AG08396 (cell line): ENCODE data around the gene GABRG3.
"Not testable (repeated sequence)": the region's sequence is repeated elsewhere in the genome, so short reads cannot be mapped to it uniquely, and the experiment has no call there.

ENCODE experiments used
- DNase-seq: peaks from one replicate; pipeline ENCODE4 v3.0.0; 2012; ENCODE audit warnings: low spot score, mixed read lengths

GABRG3 gene

DNA sequence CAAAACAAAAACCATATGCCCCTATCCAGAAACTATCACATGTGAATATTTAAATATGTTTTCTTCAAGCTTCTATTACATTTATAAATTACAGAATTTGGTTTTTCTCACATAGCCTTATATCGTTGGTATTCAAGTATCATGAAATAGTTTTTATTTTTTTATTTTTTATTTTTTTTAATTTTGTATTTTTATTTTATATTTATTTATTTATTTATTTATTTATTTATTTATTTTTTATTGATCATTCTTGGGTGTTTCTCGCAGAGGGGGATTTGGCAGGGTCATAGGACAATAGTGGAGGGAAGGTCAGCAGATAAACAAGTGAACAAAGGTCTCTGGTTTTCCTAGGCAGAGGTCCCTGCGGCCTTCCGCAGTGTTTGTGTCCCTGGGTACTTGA, 32.0 kb downstream of the GABRG3 start:
- not testable (repeated sequence) for DNase-seq

DNA sequence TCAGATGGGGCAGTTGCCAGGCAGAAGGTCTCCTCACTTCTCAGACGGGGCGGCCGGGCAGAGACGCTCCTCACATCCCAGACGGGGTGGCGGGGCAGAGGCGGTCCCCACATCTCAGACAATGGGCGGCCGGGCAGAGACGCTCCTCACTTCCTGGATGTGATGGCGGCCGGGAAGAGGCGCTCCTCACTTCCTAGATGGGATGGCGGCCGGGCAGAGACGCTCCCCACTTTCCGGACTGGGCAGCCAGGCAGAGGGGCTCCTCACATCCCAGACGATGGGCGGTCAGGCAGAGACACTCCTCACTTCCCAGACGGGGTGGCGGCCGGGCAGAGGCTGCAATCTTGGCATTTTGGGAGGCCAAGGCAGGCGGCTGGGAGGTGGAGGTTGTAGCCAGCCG, 33.2 kb downstream of the GABRG3 start:
- not testable (repeated sequence) for DNase-seq

DNA sequence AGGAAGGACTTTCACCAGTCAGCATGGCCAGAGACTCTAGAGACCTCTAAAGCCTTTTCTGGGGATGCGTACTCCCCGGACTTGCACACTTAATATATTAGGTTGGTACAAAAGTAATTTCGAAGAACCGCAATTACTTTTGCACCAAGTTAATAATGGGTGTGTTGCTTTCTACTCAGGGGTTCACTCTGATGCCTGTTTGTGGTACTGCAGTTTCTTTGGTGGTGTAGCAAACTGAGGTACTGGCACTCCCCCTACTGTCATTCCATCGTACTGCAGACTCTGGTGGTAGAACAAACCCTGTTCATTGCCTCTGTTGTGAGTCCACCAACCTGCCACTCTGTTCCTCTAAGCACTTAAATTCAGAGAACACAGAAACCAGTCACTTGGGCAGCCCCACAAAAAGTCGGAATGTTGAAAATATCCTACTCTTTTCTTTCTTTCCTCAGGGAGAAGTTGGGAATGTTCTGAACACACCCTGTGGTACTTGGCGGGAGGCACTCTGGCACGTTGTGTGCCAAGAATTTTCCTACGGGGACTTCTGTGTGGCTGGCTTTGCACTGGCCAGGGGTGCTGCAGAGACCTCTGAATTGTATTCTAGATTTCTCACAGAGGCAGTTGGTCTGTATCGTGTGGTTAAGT, 46.3 kb downstream of the GABRG3 start:
- peak; percentile 64 for DNase-seq

DNA sequence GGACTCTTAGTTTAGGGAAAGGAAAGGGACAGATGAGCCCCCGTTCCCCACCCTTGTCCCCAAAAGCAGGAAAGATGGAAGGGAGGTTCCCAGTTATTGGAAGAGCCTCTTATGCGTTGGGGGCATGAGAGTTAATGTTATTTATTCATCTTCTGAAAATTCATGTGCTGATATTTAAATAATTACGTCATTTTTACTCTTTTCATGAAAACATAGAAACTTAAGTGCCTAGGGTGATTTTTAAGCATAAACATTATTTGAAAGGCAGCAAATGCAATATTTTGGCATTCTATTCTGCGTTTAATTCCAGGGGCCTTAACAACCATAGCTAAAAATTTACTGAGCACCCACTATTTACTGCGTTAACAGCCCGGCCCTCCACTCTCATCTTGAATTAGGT, 48.7 kb downstream of the GABRG3 start:
- no peak for DNase-seq

DNA sequence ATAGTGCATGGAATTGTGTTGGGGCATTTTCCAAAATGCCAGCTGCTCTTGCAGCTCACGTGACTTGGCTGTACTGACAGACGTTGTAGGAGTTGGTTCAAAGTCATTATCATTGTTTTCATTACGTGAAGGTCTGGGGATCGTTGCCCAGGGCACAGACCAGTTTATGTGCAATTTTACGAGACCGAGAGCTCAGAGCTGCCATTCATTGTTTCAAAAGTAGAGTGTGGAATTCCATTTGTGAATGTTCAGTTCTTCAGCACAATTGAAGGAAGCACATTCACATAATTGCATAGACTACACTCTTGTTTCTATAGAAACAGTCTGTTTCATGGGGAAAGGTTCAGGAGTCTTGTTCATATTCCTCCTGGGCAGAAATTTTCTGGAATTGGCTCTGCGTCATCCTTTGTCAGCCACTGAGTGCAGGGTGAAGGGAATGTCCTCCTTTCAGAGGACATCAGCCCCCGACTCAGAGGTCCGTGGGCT, 54.5 kb downstream of the GABRG3 start:
- no peak for DNase-seq

DNA sequence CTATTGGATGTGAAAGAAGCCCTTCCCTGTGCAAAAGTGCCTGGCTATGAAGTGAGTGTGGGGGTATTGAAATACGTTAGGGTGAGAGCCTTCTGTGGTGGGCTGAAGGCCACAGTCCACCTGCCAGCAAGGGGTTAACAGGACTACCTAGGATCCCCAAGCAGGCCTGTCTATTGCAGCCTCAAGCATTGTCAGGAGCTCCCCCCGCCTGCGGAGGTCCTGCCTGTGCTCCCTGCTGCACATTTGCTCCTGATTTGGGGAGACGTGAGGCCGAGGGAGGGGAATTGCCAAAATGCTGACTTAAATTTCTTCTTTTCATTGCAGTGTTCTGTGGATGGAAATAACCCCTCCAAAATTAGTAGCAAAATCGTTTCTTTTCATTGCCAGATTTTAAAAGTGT, 56.2 kb downstream of the GABRG3 start:
- DNase-seq: no peak

DNA sequence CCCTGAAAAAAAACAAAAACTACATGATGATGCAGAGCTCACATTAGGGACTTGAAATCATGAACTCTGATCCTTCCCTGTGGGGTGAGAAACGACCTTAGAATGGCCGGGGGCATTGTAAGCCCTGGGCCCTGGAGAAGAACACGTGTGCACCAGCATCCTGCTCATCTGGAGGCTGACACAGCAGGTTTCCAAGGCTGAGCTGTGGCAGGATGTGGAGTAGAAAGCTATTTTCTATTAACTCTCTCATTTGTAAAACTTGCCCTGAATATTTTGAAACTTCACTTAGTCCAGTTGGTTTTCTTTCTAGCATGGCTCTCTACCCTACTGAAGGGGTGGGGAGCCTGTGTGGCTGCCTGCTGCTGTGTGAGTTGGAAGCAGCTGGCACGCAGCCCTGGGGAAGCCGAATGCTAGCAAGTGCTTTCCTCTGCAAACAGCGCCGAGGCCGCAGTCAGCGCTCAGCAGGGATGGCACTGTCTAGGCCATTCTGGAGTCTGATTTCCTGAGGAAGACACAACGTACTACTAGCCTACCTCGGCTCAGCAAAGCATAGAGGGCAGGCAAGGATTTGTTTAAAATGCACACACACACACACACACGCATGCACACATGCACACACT, 58.0 kb downstream of the GABRG3 start:
- DNase-seq: no peak

DNA sequence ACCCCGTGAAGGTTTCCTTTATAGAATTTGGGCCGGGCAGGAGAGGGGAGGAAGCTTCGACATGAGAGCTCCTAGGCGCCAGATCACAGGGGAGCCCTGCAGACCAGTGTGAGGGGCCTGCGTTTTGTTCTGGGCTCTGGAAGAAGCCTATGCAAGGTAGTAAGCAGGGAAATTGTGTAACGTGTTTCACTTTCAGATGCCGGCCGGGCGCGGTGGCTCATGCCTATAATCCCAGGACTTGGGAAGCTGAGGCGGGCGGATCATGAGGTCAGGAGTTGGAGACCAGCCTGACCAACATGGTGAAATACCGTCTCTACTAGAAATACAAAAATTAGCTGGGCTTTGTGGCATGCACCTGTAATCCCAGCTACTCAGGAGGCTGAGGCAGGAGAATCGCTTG, 65.2 kb downstream of the GABRG3 start:
- no peak for DNase-seq

DNA sequence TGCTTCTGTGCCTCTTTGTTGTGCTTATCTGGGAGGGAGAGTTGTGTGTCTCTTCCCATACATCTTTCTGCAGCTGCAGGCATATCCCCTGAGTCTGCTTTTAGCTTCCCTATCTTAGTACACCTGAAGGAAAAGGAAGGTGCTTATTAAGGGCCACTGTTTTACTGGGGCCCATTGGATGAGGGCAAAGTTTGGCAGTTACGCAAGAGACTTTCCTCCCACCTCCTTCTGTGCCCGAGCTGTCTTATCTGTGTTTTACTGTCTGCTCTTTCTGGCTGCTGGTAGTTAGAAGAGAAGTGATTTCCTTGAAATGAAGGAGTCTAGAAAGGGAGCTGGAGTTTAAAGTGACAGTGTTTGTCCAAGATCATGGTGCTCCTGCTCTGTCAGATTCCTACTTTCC, 66.5 kb downstream of the GABRG3 start:
- no peak for DNase-seq

DNA sequence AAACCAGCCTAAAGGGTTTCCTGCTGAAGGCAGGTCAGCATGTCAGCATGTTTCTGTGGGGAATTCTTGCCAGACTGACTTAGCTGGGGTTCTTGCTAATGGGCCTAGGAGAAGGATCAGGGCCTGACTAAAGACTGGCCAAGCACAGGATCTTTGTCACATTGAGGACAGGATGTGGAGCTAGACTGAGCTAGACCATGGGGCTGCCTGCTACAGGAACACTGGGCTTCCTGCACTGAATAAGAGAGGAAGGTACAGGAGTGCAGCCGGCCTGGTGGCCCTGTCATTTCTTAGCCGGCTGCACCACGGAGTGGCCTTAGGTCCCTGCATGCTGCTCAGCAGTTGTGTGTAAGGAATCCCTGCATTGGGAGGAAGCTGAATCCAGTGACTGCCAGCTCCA, 68.2 kb downstream of the GABRG3 start:
- DNase-seq: no peak

DNA sequence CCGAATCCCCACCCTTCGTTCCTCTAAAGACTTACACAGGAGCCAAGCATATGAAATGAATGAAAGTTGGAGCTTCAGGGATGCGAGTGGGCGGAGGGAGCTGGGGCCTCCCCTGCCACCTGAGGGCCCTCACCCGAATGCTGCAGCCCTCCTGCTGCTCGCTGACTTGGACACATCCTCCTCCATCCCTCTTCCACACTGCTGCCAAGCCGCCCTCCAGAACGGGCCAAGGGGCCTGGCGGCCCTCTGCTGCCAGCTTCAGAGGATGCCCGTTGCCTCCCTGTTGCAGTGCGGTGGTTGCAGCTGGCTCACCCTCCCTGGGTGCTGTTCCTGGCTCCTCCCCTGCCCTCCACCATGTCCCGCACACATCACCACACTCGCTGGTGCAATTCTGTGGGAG, 71.2 kb downstream of the GABRG3 start:
- DNase-seq: no peak

DNA sequence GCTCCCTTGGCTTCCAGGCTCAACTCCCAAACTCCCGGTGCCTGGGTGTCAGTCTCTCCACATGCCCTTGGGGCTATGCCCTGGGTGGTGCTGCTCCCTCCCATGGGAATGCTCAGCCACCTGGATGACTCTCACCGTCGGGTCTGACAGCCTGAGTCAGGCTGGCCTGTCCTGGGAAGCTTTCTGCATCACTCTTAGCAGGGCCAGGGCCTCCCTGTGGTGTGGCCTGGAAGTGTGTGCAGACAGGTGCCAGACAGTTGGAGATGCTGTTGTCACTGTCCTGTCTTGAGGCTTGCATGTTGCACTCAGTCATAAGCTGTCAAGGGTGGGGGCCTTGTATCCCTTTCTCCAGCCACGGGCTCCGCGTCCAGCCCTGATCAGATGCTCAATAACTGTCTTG, 71.7 kb downstream of the GABRG3 start:
- DNase-seq: no peak

DNA sequence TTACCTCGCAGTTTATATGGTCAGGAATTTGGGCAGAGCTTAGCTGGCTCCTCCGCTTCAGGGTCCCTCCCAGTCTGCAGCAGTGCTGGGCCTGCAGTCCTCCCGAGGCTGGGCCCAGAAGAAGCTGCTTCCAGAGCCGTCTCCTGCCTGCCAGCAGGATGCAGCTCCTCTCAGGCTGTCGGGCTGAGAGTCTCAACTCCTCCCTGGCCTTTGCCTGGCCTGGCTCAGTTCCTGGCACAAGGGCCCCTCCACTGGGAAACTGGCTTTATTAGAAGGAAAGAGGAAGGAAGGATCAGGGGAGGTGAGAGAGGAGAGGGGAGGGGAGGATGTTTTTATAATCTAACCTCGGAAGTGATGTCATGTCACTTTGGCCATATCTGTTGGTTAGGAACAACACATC, 72.8 kb downstream of the GABRG3 start:
- no peak for DNase-seq

DNA sequence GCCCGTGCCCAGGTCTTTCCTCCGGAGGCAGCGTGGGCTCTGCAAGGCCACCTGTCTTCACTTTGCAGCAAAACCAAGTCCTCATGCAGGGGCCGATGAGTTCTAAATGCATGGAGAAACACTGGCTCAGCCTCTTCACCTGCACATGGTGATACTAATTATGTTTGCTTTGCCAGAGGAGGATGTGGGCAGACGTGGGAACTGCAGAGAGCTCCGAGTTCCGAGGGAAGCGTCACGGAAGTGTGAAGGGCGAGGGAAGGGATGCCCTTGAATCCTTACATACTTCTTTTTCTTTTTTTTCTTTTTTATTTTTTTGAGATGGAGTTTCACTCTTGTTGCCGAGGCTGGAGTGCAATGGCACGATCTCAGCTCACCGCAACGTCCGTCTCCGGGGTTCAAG, 74.8 kb downstream of the GABRG3 start:
- no peak for DNase-seq

DNA sequence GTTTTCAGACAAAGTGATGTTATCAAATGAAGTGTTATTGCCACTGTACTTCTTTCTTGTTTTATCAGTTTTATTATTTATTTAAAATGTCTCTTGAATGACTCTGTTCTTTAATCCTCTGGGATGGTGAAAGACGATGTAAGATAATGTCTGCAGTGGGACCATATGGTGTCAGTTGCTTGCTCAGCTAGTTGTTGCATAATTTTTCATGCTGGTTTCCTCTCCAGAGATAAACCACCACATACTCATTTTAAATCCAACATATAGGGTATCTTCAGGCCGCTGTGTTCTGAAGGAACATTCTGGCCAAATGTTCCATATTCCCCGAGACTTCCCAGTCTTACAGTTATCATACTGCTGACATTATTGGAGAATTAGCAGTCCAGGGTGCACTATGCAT, 75.9 kb downstream of the GABRG3 start:
- no peak for DNase-seq

DNA sequence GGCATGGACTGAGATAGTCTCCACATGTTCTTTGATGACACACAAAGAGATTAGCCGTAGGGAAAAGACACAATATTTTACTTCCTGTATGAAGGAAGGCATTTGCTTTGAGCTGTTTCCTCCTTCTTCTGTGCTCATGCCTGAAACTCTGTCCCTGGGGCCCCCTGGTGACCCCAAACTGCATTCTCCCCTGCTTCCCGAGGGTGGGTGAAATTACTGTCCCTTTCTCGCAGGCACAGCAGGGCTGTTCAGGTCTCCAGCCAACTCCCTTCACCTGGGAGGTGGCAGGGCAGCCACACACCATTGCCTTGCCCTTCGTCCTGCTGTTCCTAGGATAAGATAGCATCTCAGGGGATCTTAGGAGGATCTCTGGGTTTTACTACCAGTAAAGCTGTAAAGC, 79.2 kb downstream of the GABRG3 start:
- no peak for DNase-seq

DNA sequence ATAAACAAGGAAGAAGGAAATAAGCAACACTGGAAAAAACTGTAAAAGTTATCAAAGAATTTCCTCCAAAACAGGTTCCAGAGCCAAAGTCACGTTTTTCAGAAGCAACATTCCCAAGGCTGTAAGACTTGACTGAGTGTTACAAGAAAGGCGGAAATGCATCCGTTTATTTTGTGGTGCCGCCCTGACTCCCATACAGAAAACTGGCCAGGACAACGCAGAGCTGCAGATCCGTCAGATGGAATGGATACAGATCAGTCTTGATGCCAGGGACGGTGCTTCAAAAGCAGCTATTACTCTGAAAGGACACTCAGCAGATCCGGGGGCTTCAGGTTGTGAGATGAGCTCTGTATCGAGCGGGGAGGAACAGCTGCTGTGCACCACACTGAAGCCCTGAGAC, 83.4 kb downstream of the GABRG3 start:
- DNase-seq: no peak

DNA sequence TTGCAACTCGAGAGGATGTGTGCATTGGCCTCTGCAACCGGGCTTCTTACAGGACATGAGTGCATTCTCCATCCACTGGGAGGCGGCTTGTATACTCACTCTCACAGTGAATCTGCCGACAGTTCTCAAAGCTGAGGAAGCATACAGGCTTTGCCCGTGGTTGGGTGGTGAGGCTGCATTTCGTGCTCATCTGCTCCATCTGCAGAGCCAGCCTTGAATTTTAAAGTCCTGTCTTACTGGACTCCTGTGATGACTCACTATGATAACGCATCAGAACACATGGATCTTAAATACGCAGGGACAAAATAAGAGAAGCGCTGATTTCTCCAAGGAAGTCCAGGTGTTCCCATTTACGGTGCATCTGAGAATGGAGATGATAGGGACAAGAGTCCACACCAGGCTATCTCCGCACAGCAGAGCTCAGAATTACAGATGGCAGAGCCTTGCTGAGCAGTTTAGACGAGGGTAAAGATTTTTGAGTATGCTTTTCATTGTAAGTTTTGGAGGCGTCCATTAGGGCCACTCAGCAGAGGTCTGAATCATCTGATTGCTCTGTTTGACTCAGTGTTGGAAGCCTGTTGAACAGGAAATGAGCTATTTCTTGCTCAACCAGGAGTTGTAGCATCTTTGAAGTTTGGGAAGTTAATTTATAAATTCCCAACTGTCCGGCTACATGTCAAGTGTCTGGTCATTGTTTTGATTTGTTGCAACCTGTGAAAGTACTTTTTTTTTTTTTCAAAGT, 87.1 kb downstream of the GABRG3 start:
- no peak for DNase-seq

DNA sequence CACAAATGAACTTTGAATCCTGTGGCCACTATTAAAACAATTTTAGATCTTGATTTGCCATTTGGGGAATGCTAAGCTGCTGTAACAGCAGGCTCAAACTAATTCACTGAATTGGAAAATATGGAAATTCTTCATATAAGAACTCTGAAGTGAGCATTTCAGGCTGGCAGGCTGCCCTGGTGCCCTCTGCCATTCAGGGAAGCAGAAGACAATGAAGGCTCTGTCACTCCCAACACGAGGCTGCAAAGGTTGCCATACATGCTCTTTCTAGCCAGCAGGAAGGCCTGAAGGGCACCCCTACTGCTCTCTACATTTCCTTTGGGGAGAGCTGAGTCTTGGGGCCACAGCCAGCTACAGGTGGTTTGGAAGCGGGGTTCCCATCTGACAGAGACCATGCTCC, 88.0 kb downstream of the GABRG3 start:
- DNase-seq: no peak

DNA sequence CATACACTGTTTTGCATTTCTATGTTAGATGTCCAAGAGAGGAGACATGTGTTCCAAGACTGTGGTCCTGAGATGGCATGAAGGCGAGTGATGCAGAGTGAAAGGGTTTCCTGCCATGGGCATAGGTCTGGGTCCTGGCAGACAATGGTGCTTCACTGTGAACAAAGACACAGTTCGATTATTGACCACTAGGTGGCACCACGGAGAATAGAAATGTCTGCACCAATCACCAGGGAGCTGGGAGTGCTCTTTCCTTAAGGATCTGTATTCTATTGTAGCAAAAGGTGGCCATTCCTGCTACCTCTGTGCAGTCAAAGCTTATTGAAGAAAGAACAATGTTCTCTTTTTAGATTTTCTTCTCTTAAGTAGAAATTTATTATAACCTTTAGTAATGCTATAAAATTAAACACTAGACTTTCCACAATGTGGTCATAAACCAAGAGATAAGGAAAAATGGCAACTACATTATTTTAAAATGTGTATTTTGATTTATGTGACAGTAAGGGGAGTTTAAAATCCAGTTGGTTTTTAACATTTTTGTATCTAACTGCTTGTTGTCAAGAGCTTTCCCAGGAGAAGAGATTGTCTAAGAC, 88.7 kb downstream of the GABRG3 start:
- peak; percentile 40 for DNase-seq

DNA sequence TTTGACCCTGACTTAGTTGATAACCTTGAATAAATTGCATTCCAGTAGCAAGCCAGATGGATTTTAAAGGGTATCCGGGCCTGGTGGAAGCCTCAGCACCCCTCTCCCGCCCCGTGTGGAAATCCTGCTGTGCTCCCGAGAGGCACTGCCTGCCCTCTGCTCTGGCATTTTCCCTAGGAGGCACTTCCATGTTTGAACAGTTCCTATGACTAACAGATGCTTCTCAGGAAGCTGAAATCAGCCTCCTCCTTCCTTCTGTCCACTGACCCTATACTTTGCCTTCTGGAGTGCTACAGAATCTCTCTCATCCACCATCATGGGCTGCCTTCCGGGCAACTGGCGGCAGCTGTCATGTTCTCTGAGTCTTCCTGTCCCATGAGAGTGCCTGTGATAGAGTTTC, 90.8 kb downstream of the GABRG3 start:
- DNase-seq: no peak

DNA sequence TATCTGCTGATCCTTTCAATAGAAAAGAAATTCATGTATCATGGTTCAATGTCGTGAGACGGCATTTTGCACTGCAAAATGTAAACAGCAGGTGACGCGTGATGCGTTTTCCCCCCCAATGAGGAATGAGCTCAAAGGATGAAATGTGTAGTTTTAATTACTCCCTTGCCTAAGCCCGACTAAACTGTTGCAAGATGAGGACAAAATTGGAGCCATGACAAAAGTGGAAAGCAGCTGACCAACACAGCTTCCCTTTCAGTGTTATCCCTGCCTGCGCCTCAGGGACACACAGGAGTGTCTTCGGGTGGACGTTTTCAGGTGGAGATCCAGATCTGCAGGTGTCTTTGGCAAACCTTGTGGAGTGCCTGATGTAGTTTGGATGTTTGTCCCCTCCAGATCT, 92.0 kb downstream of the GABRG3 start:
- no peak for DNase-seq

DNA sequence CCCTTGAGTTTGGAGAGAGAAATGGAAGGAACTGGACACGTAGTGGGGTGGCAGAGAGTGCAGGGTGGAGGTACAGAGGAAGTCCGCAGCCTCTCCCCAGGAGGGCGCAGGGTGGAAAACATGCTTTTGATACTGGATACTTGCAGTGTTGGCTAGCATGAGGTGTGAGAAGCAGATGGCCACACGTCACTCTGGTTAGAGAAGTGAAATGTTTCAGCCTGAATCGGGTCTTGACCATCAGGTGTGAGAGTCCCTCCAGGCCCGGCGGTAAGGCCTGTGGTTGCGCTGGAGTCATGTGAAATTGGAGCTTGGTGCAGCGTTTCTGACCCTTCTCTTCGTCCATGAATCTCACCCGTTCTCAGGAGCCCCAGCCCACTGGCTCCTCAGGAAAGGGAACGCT, 93.1 kb downstream of the GABRG3 start:
- DNase-seq: no peak
